Stimulated activated CD4-positive, alpha-beta T cell treated with anti-CD3 and anti-CD28 coated beads, Interleukin-4, amount 100 ng/mL, for 48 hours (primary cell): ENCODE measurements around the gene MCMBP.
"Not testable (repeated sequence)": the region's sequence is repeated elsewhere in the genome, so short reads cannot be mapped to it uniquely, and the experiment has no call there.

Experiments
- DNase-seq, 2 donors: peaks; one replicate each; pipeline ENCODE4 v3.0.0-alpha.2; 2020; ENCODE audit warnings: low read depth in 2 of 2

Gene MCMBP

DNA sequence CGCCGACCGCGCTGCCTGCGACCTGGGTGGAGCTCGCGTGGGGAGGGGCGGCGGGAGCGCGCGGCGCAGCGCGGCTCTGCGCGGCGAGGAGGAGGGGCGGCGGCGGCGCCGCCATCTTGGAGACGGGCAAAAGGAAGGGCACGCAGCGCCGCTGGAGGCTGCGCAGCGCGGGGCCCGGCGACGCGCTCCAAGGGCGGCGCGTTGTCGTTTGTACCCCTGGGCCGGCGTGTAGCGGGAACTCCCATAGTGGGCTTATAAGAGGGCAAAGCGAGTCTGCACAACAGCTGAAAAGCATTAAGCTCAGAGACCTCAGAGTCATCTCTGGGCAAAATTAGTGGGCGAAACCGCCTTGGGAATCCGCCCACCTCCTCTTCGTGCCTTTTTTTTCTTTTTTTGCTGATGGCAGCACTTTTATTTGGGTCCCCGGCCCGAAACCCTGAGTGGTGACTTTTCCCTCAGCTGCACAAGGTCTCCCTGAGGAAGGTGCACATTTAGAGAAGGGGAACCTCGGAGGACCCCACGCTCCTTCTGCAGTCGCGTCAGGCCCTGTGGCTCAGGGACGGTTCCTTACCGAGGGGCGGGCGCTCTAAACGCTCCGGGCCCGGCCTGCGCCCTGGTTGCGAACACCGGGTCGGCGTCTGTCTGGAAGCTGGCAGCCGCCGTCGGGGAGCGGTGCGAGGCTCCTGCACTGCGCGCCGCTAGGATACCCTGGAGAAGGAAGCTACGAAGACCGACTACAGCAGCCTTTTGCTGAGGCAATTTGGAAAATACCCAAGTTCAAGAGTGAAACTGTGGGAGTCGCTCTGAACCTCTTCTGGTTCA, 428 bp upstream of the MCMBP start:
- peak; percentile 78 to 85 for DNase-seq

DNA sequence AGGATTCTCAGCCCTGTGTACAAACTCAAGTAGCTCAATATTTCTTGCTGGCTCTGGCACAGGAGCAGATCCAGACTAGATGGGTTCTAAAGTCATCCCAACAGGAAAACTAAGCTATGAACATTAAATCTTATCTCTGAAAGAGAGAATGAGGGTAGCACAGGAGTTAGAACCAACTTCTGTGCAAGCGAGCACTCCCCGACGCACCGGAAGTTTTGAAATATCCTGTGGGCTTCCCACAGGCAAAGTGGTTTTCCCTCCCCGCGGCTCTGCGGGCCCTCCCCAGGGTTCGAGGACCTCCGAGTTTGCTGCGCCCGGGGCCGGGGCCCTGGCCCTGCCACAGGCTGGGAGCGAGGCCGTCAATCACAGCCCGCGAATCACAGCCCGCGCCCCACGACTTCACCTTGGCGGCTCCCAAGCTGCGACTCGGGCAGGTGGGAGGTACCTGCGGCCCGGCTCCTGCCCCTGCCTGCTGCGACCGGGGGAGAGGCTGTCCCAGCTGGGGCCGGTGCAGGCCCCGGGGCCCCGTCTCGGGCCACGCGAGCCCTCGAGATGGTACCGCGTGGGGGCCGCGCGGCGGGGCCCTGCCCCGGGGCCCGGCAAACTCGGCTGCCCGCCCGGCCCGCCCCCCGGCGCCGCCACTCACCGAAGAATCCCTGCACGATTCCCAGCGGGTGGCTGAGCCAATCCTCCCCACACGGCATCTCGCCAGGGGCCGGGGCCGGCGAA, 598 bp downstream of the MCMBP start:
- peak; percentile 40 to 45 for DNase-seq

DNA sequence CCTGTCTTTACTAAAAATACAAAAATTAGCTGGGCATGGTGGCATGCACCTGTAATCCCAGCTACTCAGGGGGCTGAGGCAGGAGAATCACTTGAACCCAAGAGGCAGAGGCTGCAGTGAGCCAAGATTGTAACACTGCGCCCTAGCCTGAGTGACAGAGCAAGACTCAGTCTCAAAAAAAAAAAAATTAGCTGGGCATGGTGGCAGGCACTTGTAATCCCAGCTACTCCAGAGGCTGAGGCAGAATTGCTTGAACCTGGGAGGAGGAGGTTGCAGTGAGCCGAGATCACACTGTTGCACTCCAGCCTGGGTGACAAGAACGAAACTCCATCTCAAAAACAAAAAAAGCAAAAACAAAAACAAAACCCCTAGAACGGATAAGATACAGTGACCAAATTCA, 3.2 kb downstream of the MCMBP start:
- not testable (repeated sequence) for DNase-seq

DNA sequence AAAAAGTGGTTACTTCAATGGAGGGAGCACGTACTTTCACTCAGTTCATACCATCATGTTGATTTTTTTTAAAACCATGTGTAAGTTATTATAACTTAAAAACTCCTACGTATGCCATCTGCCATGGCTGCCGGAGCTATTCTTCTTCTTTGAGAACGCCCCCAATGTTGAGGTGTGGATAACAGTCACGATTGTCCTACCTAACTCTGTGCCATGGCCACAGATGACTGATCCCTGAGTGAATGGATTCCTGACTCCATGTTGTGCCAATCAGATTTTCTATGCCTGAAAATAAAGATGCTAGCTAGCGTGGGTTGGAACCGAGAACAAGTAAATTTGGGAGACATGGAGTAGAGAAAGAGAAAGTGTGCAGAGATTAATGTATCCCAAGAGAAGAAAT, 5.3 kb downstream of the MCMBP start:
- no peak for DNase-seq

DNA sequence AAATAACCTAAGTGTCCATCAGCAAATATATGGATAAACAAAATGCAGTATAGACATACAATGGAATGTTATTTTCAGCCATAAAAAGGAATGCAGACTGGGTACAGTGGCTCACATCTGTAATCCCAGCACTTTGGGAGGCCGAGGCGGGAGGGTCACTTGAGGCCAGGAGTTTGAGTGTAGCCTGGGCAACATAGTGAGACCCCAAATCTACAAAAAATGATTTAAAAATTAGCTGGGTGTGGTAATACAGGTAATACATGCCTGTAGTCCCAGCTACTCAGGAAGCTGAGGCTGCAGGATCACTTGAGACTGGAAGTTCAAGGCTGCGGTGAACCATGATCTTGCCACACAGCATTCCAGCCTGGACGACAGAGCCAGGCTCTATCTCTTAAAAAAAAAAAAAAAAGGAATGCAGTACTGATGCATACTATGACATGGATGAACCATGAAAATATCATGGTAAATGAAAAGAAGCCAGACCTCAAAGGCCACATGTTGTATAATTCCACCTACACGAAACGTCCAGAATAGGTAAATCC, 6.9 kb downstream of the MCMBP start:
- DNase-seq: no peak

DNA sequence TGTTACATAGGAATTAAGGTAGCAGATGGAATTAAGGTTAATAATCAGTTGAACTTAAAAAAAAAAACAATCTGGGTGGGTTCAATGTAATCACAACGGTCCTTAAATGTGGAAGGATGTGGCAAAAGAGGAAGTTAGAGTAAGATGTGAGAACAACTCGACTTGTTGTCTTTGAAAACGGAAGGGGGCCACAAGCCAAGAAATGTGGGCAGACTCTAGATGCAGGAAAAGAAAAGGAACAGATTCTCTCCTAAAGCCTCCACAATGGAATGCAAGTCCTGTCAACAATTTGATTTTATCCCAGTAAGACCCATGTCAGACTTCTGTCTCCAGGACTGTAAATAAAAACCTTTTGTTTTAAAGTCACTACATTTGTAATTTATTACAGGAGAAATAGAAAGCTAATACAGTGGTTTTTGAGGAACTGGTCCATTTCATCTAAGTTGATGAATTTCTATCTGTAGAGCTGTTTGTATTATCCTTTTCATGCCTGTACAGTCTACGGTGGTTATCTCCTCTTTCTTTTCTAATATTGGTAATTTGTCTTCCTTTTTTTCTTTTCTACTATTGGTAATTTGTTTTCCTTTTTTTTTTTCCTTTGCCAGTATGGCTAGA, 8.6 kb downstream of the MCMBP start:
- DNase-seq: no peak

DNA sequence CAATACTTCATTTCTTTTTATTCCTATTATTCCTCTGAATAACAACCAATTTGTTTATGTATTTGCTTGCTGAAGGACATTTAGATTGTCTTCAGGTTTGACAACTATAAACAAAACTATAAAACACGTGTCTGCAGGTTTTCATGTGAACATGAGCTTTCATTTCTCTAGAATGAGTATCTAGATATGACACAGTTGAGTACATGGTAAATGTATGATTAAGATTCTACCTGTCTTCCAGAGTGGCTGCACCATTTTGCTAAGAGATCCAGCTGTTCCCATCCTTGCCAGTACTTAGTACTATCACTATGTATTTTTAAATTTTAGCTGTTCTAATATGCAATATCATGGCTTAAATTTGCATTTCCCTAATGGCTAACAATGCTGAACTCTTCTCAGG, 10.1 kb downstream of the MCMBP start:
- no peak for DNase-seq

DNA sequence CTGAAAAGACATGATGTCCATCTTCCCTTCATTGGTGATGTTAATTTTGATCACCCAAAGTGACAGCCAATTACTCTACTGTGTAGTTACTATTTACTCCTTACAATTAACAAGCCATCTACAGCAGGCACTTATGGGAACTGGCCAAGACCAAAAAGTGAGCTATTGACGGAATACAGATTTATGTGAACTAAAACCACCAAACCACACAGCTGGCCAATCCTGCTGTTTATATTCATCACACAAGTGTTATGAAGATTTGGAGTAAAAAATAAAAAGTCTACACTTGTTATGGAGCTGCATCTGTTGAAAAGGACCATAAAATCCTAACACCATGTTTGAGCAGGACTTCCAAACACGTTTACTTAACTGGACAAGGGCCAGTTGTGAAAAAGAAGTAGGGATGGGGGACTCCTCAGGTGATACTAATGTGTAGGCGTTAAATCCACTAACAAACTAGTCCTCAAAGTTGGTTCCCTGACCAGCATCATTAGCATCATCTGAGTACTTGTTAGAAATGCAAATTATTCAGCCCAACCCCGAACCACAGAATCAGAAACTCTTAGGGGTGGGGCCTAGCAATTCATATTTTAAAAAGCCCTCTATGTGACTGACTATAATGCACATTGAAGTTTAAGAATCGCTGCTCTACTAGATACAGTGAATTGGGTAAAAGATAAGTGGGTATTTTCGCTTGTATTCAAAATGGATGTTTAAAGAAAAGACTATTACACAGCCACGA, 11.6 kb downstream of the MCMBP start:
- no peak for DNase-seq

DNA sequence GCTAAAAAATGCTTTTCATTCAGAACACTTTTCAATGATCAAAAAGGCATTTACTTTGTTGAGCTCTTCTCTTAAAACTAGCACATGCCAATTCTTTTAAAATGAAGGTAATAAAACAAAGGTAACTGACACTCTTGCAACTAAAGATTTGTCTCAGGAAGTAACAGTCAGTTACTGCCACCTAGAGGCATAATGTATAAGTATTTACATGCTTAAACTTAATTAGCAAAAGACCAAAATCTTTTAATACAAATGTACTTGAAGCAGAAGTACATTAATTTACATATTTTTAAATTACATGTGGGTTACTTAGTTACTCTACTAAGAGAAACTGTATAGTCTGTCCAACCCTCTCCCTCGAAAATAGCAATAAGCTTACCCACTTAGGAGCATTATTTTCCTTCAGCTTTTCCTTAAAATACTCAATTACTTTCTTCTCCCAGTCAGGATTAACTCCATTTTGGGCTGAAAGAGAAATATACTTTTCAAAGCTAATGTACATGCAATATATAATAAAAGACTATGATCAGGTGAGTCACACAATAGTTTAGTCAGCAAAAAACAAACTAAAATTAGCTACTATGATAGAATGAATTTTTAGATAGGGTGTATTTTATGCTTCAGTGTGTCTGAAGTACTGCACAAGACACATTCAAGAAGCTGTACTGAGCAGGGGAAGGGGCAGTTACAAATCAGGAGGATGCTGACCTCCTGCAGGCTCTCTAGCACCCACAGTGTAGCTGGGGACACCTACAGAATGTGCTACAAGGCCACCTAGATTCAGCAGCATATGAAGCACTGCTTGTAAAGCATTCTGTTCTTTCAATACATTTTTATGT, 13.0 kb downstream of the MCMBP start:
- DNase-seq: no peak

DNA sequence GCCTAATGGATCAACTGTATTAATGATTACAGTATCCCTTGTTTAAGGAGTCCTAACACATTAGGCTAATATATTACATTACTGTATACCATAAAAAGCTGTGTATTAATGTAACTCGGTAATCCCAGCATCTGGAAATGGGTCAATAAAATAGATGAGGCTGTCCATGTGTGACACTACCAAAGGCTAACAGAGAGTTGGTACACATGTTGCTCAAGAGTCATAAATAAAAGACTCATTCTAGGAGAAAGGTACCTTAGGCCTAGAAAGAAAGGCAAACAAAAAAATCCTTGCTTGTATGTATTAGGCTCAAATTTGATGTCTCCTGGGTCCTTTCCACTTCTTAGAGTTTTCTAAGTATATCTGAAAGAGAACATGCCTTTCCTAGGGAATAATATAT, 14.6 kb downstream of the MCMBP start:
- no peak for DNase-seq

DNA sequence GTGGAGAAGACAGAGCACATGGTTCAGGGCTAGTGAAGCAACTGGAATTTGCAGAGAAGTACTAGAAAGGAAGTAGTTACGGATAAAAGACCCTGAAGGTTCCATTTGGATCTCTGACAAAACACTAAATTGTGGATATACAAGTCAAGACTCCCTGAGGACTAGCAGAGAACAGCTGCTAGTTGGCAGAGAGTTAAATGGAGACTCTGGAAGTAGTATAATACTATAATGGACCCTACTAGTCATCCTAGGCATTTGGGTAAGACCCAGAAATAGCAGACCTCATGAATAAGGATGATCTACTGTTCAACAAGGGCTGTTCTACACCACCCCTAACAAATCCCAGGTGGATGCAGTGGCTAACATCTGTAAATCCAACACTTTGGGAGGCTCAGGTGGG, 19.1 kb downstream of the MCMBP start:
- DNase-seq: no peak

DNA sequence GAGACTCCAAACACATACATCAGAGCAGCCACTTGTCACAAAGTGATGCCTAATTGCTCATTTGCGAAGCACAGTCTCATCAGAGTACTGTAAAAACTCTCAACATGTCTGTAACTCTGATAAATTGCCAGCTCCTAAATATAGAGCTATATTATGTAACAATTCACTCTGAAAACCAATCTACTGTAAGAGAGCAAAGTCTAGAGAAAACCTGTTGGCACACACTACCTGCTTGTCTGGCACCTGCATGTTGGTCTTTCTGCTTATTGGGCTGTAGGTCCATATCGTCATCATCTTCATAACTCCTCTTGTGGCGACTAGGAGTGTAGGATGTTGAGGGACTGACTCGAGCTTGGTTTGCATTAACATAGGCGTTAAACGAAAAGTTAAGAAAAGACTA, 19.8 kb downstream of the MCMBP start:
- no peak for DNase-seq

DNA sequence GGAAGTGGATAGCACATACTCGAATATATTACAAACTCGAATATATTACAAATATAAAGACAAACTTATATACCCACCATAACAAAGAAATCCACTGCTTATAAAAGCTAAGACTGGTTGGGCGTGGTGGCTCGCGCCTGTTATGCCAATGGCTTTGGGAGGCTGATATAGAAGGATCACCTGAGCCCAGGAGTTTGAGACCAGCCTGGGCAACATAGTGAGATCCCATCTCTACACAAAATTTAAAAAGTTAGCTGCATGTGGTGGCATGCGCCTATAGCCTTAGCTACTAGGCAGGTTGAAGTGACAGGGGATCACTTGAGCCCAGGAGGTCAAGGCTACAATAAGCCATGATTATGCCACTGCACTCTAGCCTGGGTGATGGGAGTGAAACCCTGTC, 20.4 kb downstream of the MCMBP start:
- no peak for DNase-seq

DNA sequence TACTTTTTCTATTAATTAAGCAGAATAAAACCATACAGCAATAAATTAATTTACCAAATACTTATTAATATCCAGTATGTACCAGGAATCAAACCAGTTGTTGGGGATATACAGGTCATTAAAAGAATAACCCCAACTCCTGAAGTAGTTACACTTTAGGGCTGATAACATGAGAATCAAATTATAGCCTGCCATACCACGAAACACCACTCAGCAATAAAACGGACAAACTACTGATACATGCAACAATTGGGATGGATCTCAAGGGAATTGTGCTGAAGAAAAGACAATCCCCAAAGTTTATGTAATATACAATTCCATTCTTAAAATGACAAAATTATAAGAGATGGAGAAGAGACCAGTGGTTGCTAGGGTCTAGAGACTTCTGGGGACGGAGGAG, 22.7 kb downstream of the MCMBP start:
- DNase-seq: no peak

DNA sequence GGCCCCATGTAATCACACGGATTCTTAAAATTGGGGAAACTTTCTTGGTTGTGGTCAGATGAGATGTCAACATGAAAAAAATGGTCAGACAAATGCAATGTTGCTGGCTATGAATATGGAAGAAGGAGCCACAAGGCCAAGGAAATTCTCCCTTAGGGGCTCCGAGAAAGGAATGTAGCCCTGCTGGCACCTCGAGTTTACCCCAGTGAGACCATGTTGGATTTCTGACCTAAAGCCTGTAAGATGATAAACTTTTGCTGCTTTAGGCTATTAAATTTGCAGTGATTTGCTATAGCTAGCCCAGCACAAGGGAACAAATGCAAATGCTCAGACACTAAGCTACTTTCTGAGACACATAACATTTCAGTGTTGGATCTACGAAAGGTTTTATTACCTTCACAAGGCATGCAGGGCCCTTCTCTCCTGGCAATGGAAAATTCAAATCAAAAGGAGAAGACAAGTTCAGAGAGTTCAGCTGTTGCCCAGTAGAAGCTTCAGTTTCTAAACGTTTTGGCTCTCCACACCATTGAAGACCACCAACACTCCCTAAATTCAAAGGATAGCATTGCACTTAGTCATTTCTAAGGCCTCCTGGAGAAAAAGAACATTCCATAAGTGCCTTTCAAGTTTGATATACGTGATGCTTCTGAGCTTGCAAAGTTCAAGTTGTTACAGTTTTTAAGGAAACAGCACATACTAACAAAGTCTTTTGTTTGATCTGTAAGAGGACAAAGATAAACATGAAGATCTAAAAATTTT, 23.4 kb downstream of the MCMBP start:
- DNase-seq: no peak

DNA sequence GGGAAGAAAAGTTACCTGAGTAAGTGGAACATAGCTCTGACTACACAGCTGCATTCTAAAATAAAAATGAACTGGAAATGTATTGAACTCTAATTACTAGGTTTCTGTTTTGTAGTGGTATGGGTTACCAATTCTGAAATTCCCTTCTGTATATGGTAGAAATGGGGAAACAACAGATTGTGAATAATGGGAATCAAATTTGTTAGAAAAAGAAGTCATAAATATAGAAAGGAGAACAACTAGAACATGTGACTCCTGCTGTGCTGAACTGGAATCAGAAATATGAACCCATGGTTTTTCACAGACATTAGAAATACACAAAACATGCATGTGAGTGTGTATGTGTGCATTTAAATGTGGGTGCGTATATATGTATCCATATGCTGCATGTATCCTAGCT, 27.0 kb downstream of the MCMBP start:
- DNase-seq: no peak

DNA sequence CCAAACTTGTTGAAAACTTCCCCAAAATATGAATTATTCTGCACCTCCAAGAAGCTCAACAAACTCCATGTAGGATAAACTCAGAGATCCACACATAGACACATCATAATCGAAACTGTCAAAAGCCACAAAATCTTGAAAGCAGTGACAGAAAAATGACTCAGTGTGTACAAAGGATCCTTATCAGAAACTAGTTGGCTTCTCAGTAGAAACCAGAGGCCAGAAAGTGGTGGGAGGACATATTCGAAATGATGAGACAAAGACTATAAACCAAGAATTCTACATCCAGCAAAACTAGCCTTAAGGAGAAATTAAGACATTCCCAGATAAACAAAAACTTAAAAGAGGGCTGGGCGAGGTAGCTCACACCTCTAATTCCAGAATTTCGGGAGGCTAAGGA, 38.5 kb downstream of the MCMBP start:
- DNase-seq: peak in 1 of 2 donors; percentile 7

DNA sequence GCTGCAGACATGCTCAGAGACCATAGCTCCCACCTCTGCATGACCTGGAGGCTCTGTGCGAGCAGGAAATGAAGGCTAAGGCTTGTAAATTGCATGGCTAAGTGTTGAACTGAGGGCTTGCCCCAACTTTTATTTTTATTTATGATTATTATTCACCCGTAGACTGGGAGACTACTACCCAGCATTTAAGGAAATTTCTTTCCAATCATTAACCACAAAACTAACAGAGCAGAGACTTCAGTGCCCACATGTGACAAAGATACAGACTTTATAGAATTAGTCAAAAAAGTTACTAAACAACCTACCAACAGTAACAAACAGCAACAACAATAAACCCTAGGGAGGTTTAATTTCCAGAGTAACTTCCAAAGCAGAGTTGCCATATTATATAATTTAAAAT, 39.7 kb downstream of the MCMBP start:
- DNase-seq: no peak

DNA sequence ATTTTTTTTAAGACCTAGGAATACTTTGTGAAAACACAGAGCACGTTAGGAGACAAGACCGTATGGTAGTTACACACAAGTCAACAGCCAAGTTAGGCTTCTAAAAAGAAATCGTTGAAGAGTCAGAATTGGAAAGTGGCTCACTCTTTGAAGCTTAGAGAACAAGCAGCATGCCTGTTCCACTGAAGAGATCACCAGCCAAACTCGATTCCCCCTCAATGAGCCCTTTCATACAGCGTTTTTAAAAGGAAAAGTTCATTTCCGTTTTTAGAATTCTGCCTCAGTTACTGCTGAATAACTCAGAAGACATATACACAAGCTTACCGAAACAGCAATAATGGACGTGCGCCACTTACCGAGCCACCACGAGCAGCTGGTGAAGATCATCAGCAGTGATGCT, 41.0 kb downstream of the MCMBP start:
- no peak for DNase-seq

DNA sequence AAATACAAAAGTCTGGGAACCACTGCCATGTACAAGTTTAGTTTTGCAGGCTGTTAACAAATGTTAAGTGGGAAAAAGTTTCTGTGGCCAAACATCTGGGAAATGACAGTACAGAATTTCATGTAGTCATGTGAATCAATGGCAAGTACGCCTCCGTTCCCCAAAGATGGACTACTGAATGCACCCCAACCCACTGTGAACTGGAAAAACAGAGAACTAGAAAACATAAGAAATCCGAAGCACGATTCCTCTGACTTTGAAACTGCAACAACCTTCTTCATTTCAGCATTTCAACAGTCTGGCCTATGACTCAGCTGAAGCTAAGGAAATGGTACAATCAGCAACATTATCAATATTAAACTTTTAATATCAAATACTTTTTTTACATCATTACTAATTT, 41.8 kb downstream of the MCMBP start:
- DNase-seq: no peak
